Hepatocyte (in vitro differentiated cells): ENCODE results near the gene TAF8. TPM values are rescaled to one million over a fixed set of nuclear protein-coding genes. Genes with fewer than 3 reads are reported as not detected.

Experiments
- DNase-seq: peaks from one replicate; pipeline ENCODE4 v3.0.0-alpha.2; 2016; ENCODE audit warnings: low spot score
- H2AFZ ChIP-seq: fragments of 200-600 bp; sonication (generic); 2 replicates; pipeline ENCODE4 v1.6.0; 2016; ENCODE audit warnings: antibody characterized with exemption, mild to moderate bottlenecking
- H3K27ac ChIP-seq: fragments of 200-600 bp; sonication (generic); 2 replicates; pipeline ENCODE4 v1.5.1; 2016; ENCODE audit warnings: mild to moderate bottlenecking
- H3K27me3 ChIP-seq: fragments of 200-600 bp; sonication (generic); 2 replicates; pipeline ENCODE4 v1.6.1; 2016
- H3K36me3 ChIP-seq: fragments of 200-600 bp; sonication (generic); replicated peaks from 2 replicates; pipeline ENCODE4 v1.5.1; 2016; ENCODE audit warnings: low read depth; ENCODE audit not compliant: insufficient read depth
- H3K4me1 ChIP-seq: fragments of 200-600 bp; sonication (generic); 2 replicates; pipeline ENCODE4 v1.5.1; 2016; ENCODE audit warnings: mild to moderate bottlenecking, moderate library complexity; ENCODE audit not compliant: insufficient read depth
- H3K4me2 ChIP-seq: fragments of 200-600 bp; sonication (generic); 2 replicates; pipeline ENCODE4 v1.6.0; 2016
- H3K4me3 ChIP-seq: fragments of 200-600 bp; sonication (generic); 2 replicates; pipeline ENCODE4 v1.5.1; 2016; ENCODE audit warnings: mild to moderate bottlenecking
- H3K79me2 ChIP-seq: fragments of 200-600 bp; sonication (generic); 2 replicates; pipeline ENCODE4 v1.6.0; 2017; ENCODE audit warnings: mild to moderate bottlenecking
- H3K9me2 ChIP-seq: fragments of 200-600 bp; sonication (generic); replicated peaks from 2 replicates; pipeline ENCODE4 v1.6.0; 2017; ENCODE audit warnings: mild to moderate bottlenecking; ENCODE audit not compliant: insufficient read depth
- H3K9me3 ChIP-seq: fragments of 200-600 bp; sonication (generic); 2 replicates; pipeline ENCODE4 v1.5.1; 2016; ENCODE audit warnings: low read depth, mild to moderate bottlenecking
- H4K20me1 ChIP-seq: fragments of 200-600 bp; sonication (generic); 2 replicates; pipeline ENCODE4 v1.6.0; 2016; ENCODE audit warnings: mild to moderate bottlenecking; ENCODE audit not compliant: insufficient read depth, poor library complexity, severe bottlenecking
- EZH2 ChIP-seq: fragments of 200-600 bp; sonication (generic); IDR thresholded peaks from 2 replicates; pipeline ENCODE4 v1.6.1; 2016; ENCODE audit warnings: antibody characterized with exemption, mild to moderate bottlenecking, borderline replicate concordance
- EZH2phosphoT487 ChIP-seq: fragments of 200-600 bp; sonication (generic); IDR thresholded peaks from one replicate; pipeline ENCODE4 v1.6.1; 2018; ENCODE audit warnings: antibody characterized with exemption, mild to moderate bottlenecking, low read depth, moderate library complexity; ENCODE audit not compliant: unreplicated experiment, severe bottlenecking
- WGBS: methylation state at CpG from one replicate; pipeline ENCODE4 v1.1.6; 2016; ENCODE audit warnings: low lambda C conversion rate; ENCODE audit errors: missing lambda C conversion rate; 5-methylcytosine and 5-hydroxymethylcytosine counted together
- polyA plus RNA-seq: library from polyadenylated mRNA; unstranded; fragments of >200 nt; fragmentation: Nextera tagmentation; extraction: Ambion mirVana; gene quantifications from 2 replicates; pipeline ENCODE4 v1.2.1, GENCODE V29; 2016
- total RNA-seq: library from RNA; depleted of rRNA; stranded (reverse); fragments of >200 nt; gene quantifications from 2 replicates; pipeline ENCODE4 v1.2.3, GENCODE V29; 2014
- TF ChIP-seq, protein P1 (sequence below): fragments of 200-600 bp; sonication (generic); IDR thresholded peaks from 2 replicates; pipeline ENCODE4 v1.5.1; 2016; ENCODE audit warnings: antibody characterized with exemption, mild to moderate bottlenecking; ENCODE audit not compliant: poor library complexity

The TAF8 gene
- total and polyA plus RNA-seq, 2 experiments from 2014 or later = 14.0 to 25.1 TPM

DNA sequence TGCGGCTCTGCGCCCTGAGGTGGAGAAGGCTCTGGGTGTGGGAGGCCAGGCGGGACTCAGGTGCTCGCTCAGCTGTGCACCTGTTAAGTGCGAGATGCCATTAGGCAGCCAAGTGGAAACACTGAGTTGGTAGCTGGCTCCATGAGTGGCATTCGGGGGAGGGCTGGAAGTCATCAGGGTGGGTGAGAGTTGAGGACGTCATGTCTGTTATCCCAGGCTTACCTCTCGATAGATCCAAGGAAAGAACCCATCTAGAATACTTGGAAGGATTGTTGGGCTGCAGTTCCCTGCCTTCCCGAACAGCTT is 41.3 kb downstream of the TAF8 start:
- H3K4me3 ChIP-seq = no peak overlapping the region
- no peak overlapping the region for H3K27ac ChIP-seq
- H3K79me2 ChIP-seq = no peaks in the 10 kb centered on the region
- no peak for DNase-seq
- no peaks in the 10 kb centered on the region for H3K9me2 ChIP-seq
- TF ChIP-seq EZH2 = no peak
- no peak for TF ChIP-seq EZH2phosphoT487
- TF ChIP-seq, protein P1, sequence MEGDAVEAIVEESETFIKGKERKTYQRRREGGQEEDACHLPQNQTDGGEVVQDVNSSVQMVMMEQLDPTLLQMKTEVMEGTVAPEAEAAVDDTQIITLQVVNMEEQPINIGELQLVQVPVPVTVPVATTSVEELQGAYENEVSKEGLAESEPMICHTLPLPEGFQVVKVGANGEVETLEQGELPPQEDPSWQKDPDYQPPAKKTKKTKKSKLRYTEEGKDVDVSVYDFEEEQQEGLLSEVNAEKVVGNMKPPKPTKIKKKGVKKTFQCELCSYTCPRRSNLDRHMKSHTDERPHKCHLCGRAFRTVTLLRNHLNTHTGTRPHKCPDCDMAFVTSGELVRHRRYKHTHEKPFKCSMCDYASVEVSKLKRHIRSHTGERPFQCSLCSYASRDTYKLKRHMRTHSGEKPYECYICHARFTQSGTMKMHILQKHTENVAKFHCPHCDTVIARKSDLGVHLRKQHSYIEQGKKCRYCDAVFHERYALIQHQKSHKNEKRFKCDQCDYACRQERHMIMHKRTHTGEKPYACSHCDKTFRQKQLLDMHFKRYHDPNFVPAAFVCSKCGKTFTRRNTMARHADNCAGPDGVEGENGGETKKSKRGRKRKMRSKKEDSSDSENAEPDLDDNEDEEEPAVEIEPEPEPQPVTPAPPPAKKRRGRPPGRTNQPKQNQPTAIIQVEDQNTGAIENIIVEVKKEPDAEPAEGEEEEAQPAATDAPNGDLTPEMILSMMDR = no peak
- no peaks in the 10 kb centered on the region for H4K20me1 ChIP-seq
- 88% methylated on average over 9 of the region's 9 CpGs for WGBS
- no peak overlapping the region for H2AFZ ChIP-seq
- H3K4me2 ChIP-seq = no peak overlapping the region
- H3K4me1 ChIP-seq = no peaks in the 10 kb centered on the region
- H3K36me3 ChIP-seq = no peaks in the 10 kb centered on the region
- H3K9me3 ChIP-seq = no peaks in the 10 kb centered on the region
- no peaks in the 10 kb centered on the region for H3K27me3 ChIP-seq

GRCh38 chr6:42093582-42094329 is 43.4 kb downstream of the TAF8 start:
- Histone ChIP-seq H3K27ac (no peak overlapping the region), H3K27me3 (no peaks in the 10 kb centered on the region), H3K4me2 (no peak overlapping the region), H2AFZ (no peak overlapping the region), H3K4me1 (peaks cover 3% of the 10 kb centered on the region), H4K20me1 (no peaks in the 10 kb centered on the region), H3K9me2 (no peaks in the 10 kb centered on the region), H3K79me2 (no peaks in the 10 kb centered on the region), H3K9me3 (no peaks in the 10 kb centered on the region), H3K36me3 (no peaks in the 10 kb centered on the region), H3K4me3 (no peak overlapping the region)
- 62% methylated on average over 10 of the region's 10 CpGs for WGBS
- DNase-seq = peak; percentile 42
- TF ChIP-seq, protein P1 = no peak
- TF ChIP-seq EZH2phosphoT487 (no peak), EZH2 (no peak)

DNA sequence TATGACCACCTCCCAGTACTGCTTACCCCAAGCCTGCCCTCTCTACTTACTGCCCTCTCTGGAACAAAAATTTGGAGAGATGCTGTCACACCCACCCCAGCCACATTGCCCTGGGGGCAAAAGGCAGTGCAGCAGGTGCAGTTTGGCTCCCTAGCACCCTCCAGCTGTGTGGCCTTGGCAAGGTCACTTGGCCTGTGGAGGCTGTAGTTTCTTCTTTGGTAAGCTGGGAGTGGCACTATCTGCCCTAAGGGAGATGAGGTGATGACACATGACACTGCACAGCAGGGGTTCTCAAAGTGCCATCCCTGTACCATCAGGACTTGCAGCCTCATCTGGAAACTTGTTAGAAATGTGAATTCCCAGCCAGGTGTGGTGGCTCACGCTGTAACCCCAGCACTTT is 44.8 kb downstream of the TAF8 start:
- DNase-seq = no peak
- H3K4me1 ChIP-seq = peaks cover 16% of the 10 kb centered on the region
- no peak overlapping the region for H2AFZ ChIP-seq

More for the DNA sequence above, 44.8 kb downstream of the TAF8 start:
- H3K36me3 ChIP-seq = no peaks in the 10 kb centered on the region
- no peak overlapping the region for H3K27ac ChIP-seq
- H3K4me3 ChIP-seq = no peak overlapping the region
- H4K20me1 ChIP-seq = no peaks in the 10 kb centered on the region
- H3K9me3 ChIP-seq = no peaks in the 10 kb centered on the region
- H3K4me2 ChIP-seq = no peak overlapping the region
- H3K9me2 ChIP-seq = no peaks in the 10 kb centered on the region
- WGBS = 94% methylated on average over 1 of the region's 1 CpG
- TF ChIP-seq, protein P1 = no peak
- no peak for TF ChIP-seq EZH2
- no peak for TF ChIP-seq EZH2phosphoT487
- no peaks in the 10 kb centered on the region for H3K27me3 ChIP-seq
- no peaks in the 10 kb centered on the region for H3K79me2 ChIP-seq
